ENCODE results near the gene OR52E2.

Gene OR52E2

DNA sequence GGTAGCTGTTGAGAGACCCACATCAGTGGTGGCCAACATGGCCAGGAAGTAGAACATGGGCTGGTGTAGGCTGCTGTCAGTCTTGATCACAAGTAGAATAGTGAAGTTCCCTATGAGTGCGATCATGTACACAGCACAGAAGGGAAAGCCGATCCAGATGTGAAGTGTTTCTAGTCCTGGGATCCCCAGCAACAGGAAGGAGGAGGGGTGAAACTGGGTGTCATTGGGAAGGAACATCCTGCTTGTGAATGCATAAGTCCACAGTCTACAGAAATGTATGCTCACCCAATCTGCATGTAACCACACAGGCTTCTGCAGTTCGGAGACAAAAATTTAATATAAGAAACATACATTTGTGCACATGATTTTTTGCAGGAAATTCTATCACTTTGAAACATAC is at the start of gene OR52E2:
TSS of gene OR52E2 (minus strand) at position 237 of the 400 bp plus-strand sequence. CDS start at position 237, 0 bp downstream.
- POLR2A ChIA-PET: no interaction called here
- H3K4me3 ChIP-seq (ENCODE audit: low read depth, low read length): no peak within 1 kb of the TSS
- no peak for DNase-seq (ENCODE audit: low read depth, low spot score)
- TF ChIP-seq, protein P1, sequence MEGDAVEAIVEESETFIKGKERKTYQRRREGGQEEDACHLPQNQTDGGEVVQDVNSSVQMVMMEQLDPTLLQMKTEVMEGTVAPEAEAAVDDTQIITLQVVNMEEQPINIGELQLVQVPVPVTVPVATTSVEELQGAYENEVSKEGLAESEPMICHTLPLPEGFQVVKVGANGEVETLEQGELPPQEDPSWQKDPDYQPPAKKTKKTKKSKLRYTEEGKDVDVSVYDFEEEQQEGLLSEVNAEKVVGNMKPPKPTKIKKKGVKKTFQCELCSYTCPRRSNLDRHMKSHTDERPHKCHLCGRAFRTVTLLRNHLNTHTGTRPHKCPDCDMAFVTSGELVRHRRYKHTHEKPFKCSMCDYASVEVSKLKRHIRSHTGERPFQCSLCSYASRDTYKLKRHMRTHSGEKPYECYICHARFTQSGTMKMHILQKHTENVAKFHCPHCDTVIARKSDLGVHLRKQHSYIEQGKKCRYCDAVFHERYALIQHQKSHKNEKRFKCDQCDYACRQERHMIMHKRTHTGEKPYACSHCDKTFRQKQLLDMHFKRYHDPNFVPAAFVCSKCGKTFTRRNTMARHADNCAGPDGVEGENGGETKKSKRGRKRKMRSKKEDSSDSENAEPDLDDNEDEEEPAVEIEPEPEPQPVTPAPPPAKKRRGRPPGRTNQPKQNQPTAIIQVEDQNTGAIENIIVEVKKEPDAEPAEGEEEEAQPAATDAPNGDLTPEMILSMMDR (IDR thresholded peaks at IDR 0.05; ENCODE audit: insufficient read depth, low read length, missing control alignments): no peak
- CTCF ChIA-PET: no interaction called here

DNA sequence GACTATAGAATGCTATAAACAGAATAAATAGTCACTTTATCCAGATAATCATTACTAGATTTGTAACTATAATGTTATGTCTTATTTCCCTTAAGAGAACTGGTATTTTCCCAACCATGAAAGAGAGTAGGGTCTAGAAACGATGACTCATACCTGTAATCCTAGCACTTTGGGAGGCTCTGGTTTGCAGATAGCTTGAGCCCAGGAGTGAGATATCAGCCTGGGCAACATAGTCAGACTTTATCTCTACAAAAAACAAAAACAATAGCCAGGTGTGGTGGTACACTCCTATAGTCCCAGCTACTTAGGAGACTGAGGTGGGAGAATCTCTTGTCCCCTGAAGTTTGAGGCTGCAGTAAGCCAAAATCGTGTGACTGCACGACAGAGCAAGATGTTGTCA is 47.9 kb upstream of the OR52E2 start:
- ChIA-PET CTCF (no interaction called here), POLR2A (no interaction called here)
- no peak overlapping the region for H3K4me3 ChIP-seq (ENCODE audit: low read depth, low read length)
- no peak for DNase-seq (ENCODE audit: low read depth, low spot score)
- TF ChIP-seq, protein P1 (IDR thresholded peaks at IDR 0.05; ENCODE audit: insufficient read depth, low read length, missing control alignments): no peak

DNA sequence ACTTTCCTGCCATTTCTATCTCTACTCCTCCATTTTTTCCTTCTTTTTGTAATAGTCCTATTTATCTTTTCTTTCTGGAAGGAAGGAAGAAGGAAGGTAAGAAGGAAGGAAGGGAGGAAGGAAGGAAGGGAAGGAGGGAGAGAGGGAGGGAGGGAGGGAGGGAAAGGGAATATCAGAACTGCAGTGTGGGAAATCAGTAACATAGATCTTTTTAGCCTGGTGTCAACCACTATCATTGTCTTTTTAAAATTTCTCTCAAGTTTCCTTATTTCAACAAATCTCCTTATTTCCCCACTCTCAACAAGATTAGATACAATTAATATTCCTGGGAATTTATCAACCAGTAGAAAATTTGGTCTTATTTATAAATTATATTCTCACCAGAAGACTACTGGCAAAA is 43.6 kb upstream of the OR52E2 start:
- no peak overlapping the region for H3K4me3 ChIP-seq (ENCODE audit: low read depth, low read length)
- TF ChIP-seq, protein P1 (IDR thresholded peaks at IDR 0.05; ENCODE audit: insufficient read depth, low read length, missing control alignments): no peak
- POLR2A ChIA-PET: no interaction called here
- DNase-seq (ENCODE audit: low read depth, low spot score): no peak
- CTCF ChIA-PET: no interaction called here

GRCh38 chr11:5102246-5102645 is 42.8 kb upstream of the OR52E2 start:
- H3K4me3 ChIP-seq (ENCODE audit: low read depth, low read length): no peak overlapping the region
- POLR2A ChIA-PET: no interaction called here
- TF ChIP-seq, protein P1 (IDR thresholded peaks at IDR 0.05; ENCODE audit: insufficient read depth, low read length, missing control alignments): no peak
- CTCF ChIA-PET: no interaction called here
- no peak for DNase-seq (ENCODE audit: low read depth, low spot score)

DNA sequence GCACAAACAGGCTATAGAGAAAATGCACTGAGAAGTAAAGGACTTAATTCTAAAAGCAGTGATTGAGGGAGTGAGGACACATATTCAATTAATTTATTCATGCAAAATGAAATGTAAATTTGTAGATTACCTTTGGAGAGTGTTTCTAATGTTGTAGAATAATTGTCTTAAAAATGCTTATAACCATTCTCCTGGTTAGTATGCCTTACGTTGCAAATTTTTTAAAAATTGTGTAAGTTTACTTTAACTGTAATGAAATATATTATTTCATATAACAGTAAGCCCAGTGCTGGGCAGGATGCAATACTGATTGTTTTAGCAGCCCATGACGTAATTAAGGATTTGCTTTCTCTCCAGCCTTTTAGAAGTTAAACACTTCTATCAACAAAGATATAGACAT is 36.6 kb upstream of the OR52E2 start:
- TF ChIP-seq, protein P1 (IDR thresholded peaks at IDR 0.05; ENCODE audit: insufficient read depth, low read length, missing control alignments): no peak
- no peak for DNase-seq (ENCODE audit: low read depth, low spot score)
- POLR2A ChIA-PET: no interaction called here

DNA sequence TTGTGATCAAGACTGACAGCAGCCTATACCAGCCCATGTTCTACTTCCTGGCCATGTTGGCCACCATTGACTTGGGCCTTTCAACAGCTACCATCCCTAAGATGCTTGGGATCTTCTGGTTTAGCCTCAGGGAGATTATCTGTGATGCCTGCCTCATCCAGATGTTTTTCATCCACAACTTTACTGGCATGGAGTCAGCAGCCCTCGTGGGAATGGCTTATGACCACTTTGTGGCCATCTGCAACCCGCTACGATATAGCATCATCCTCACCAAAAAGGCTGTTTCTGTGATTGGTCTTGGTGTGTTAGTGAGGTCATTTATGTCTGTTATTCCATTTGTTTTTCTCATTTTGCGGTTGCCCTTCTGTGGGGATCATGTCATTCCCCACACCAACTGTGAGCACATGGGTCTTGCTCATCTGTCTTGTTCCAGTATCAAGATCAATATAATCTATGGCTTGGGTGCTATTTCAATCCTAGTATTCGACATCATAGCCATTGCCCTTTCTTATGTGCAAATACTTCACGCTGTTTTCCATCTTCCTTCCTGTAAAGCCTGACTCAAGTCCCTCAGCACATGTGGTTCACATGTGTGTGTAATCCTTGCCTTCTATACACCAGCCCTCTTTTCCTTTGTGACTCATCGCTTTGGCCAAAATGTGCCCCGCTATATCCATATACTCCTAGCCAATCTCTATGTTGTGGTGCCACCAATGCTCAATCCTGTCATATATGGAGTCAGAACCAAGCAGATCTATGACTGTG is 33.6 kb upstream of the OR52E2 start:
- no peak overlapping the region for H3K4me3 ChIP-seq (ENCODE audit: low read depth, low read length)
- CTCF ChIA-PET: no interaction called here
- DNase-seq (ENCODE audit: low read depth, low spot score): no peak
- POLR2A ChIA-PET: no interaction called here
- TF ChIP-seq, protein P1 (IDR thresholded peaks at IDR 0.05; ENCODE audit: insufficient read depth, low read length, missing control alignments): no peak

More for the DNA sequence above, 36.6 kb upstream of the OR52E2 start:
- CTCF ChIA-PET: no interaction called here
- no peak overlapping the region for H3K4me3 ChIP-seq (ENCODE audit: low read depth, low read length)

All from AG04449 (cell line).